HEK293 (cell line): ENCODE results near the gene TRMT1.

Experiments used
- GLI2 ChIP-seq: fragments of 450-650 bp; formaldehyde crosslinking; IDR thresholded peaks from 2 replicates; pipeline ENCODE4; 2017; ENCODE audit warnings: missing biosample characterization, missing genetic modification characterization, low read depth, borderline replicate concordance
- GLIS1 ChIP-seq: fragments of 450-650 bp; formaldehyde crosslinking; IDR thresholded peaks from 2 replicates; pipeline ENCODE4 v1.5.1; 2016; ENCODE audit warnings: missing biosample characterization, missing genetic modification characterization
- HOXA7 ChIP-seq: sonication (generic); formaldehyde crosslinking; IDR thresholded peaks from 2 replicates; pipeline ENCODE4 v1.8.1; 2022; ENCODE audit warnings: missing genetic modification reagents, borderline replicate concordance
- HOXD13 ChIP-seq: sonication (generic); formaldehyde crosslinking; IDR thresholded peaks from 2 replicates; pipeline ENCODE4 v1.8.0; 2022; ENCODE audit warnings: missing genetic modification reagents, borderline replicate concordance
- KLF1 ChIP-seq: fragments of 450-650 bp; formaldehyde crosslinking; IDR thresholded peaks from 2 replicates; pipeline ENCODE4 v1.5.1; 2016; ENCODE audit warnings: missing biosample characterization, missing genetic modification characterization
- KLF9 ChIP-seq: fragments of 450-650 bp; formaldehyde crosslinking; IDR thresholded peaks from 2 replicates; pipeline ENCODE4 v1.5.1; 2016; ENCODE audit warnings: missing biosample characterization, missing genetic modification characterization, low read depth
- PRDM1 ChIP-seq: fragments of 450-650 bp; formaldehyde crosslinking; IDR thresholded peaks from 2 replicates; pipeline ENCODE4; 2016; ENCODE audit warnings: missing biosample characterization, missing genetic modification characterization
- SP3 ChIP-seq: fragments of 450-650 bp; formaldehyde crosslinking; IDR thresholded peaks from 2 replicates; pipeline ENCODE4 v1.5.1; 2016; ENCODE audit warnings: missing biosample characterization, missing genetic modification characterization
- TCF7L2 ChIP-seq: IDR thresholded peaks from 2 replicates; pipeline ENCODE4 v1.6.1; 2011; ENCODE audit warnings: low read depth, mild to moderate bottlenecking, inconsistent platforms, low read length, moderate library complexity, borderline replicate concordance
- ZFP3 ChIP-seq: fragments of 450-650 bp; formaldehyde crosslinking; IDR thresholded peaks from 2 replicates; pipeline ENCODE4 v1.5.1; 2016; ENCODE audit warnings: low read depth, missing biosample characterization, missing genetic modification characterization
- ZNF112 ChIP-seq: fragments of 450-650 bp; formaldehyde crosslinking; IDR thresholded peaks from 2 replicates; pipeline ENCODE4 v1.5.0; 2017; ENCODE audit warnings: missing biosample characterization, missing genetic modification characterization
- ZNF274 ChIP-seq, 2 experiments: fragments of 200-500 bp in 1 of 2; fragments of 450-650 bp in 1 of 2; sonication (Bioruptor generic) in 1 of 2; formaldehyde crosslinking in 1 of 2; IDR thresholded peaks; 2 replicates each; pipeline versions ENCODE4 v1.5.1 to v1.6.1; 2014 to 2016; ENCODE audit warnings: borderline replicate concordance in 1 of 2, inconsistent platforms in 1 of 2, low read length in 1 of 2, missing biosample characterization in 1 of 2, missing genetic modification characterization in 1 of 2
- ZNF341 ChIP-seq: fragments of 450-650 bp; formaldehyde crosslinking; IDR thresholded peaks from 2 replicates; pipeline ENCODE4; 2016; ENCODE audit warnings: low read depth, missing biosample characterization, missing genetic modification characterization
- ZNF394 ChIP-seq: fragments of 450-650 bp; formaldehyde crosslinking; IDR thresholded peaks from 2 replicates; pipeline ENCODE4 v1.5.1; 2016; ENCODE audit warnings: missing biosample characterization, missing genetic modification characterization, mild to moderate bottlenecking, moderate library complexity, borderline replicate concordance
- ZNF426 ChIP-seq: fragments of 450-650 bp; formaldehyde crosslinking; IDR thresholded peaks from 2 replicates; pipeline ENCODE4 v1.5.1; 2017; ENCODE audit warnings: missing biosample characterization, missing genetic modification characterization, mild to moderate bottlenecking, inconsistent platforms, moderate library complexity
- ZNF433 ChIP-seq: fragments of 450-650 bp; formaldehyde crosslinking; IDR thresholded peaks from 2 replicates; pipeline ENCODE4 v1.5.1; 2016; ENCODE audit warnings: missing biosample characterization, missing genetic modification characterization, low read depth
- ZNF521 ChIP-seq: fragments of 450-650 bp; formaldehyde crosslinking; IDR thresholded peaks from 2 replicates; pipeline ENCODE4 v1.5.1; 2017; ENCODE audit warnings: missing biosample characterization, mild to moderate bottlenecking, missing genetic modification characterization
- ZNF660 ChIP-seq: fragments of 450-650 bp; IDR thresholded peaks from 2 replicates; pipeline ENCODE4 v1.5.1; 2018; ENCODE audit warnings: missing biosample characterization, mild to moderate bottlenecking, missing genetic modification characterization
- ZNF670 ChIP-seq: fragments of 450-650 bp; formaldehyde crosslinking; IDR thresholded peaks from 2 replicates; pipeline ENCODE4 v1.5.1; 2016; ENCODE audit warnings: missing biosample characterization, missing genetic modification characterization, low read depth
- ZNF677 ChIP-seq: fragments of 450-650 bp; IDR thresholded peaks from 2 replicates; pipeline ENCODE4 v1.5.0; 2018; ENCODE audit warnings: missing biosample characterization, mild to moderate bottlenecking, missing genetic modification characterization, moderate library complexity
- ZNF707 ChIP-seq: fragments of 450-650 bp; formaldehyde crosslinking; IDR thresholded peaks from 2 replicates; pipeline ENCODE4 v1.5.1; 2016; ENCODE audit warnings: missing biosample characterization, missing genetic modification characterization
- ZNF768 ChIP-seq: fragments of 450-650 bp; formaldehyde crosslinking; IDR thresholded peaks from 2 replicates; pipeline ENCODE4 v1.5.1; 2018; ENCODE audit warnings: missing biosample characterization, mild to moderate bottlenecking, missing genetic modification characterization
- ZNF776 ChIP-seq: fragments of 450-650 bp; formaldehyde crosslinking; IDR thresholded peaks from 2 replicates; pipeline ENCODE4 v1.5.0; 2017; ENCODE audit warnings: missing biosample characterization, missing genetic modification characterization, borderline replicate concordance
- ZNF777 ChIP-seq: fragments of 450-650 bp; formaldehyde crosslinking; IDR thresholded peaks from 2 replicates; pipeline ENCODE4 v1.5.1; 2017; ENCODE audit warnings: missing biosample characterization, missing genetic modification characterization, borderline replicate concordance
- ZNF792 ChIP-seq: fragments of 450-650 bp; formaldehyde crosslinking; IDR thresholded peaks from 2 replicates; pipeline ENCODE4 v1.5.1; 2016; ENCODE audit warnings: missing biosample characterization, missing genetic modification characterization
- ZSCAN16 ChIP-seq: fragments of 450-650 bp; formaldehyde crosslinking; IDR thresholded peaks from 2 replicates; pipeline ENCODE4 v1.5.1; 2016; ENCODE audit warnings: missing biosample characterization, missing genetic modification characterization
- TF ChIP-seq, protein P1 (sequence below): fragments of 450-650 bp; formaldehyde crosslinking; IDR thresholded peaks from 2 replicates; pipeline ENCODE4 v1.5.1; 2017; ENCODE audit warnings: missing biosample characterization, missing genetic modification characterization
- TF ChIP-seq, protein P2 (sequence below): fragments of 450-650 bp; formaldehyde crosslinking; IDR thresholded peaks from 2 replicates; pipeline ENCODE4 v1.5.1; 2016; ENCODE audit warnings: missing biosample characterization, missing genetic modification characterization
- TF ChIP-seq, protein P3 (sequence below): sonication (generic); formaldehyde crosslinking; IDR thresholded peaks from 2 replicates; pipeline ENCODE4 v1.8.1; 2022; ENCODE audit warnings: mild to moderate bottlenecking, moderate library complexity, missing genetic modification reagents
- TF ChIP-seq, protein P4 (sequence below): fragments of 450-650 bp; formaldehyde crosslinking; IDR thresholded peaks from 2 replicates; pipeline ENCODE4 v1.5.1; 2016; ENCODE audit warnings: missing biosample characterization, missing genetic modification characterization
- TF ChIP-seq, protein P5 (sequence below): fragments of 450-650 bp; formaldehyde crosslinking; IDR thresholded peaks from 2 replicates; pipeline ENCODE4 v1.5.1; 2016; ENCODE audit warnings: missing biosample characterization, missing genetic modification characterization
- TF ChIP-seq, protein P6 (sequence below): fragments of 450-650 bp; formaldehyde crosslinking; optimal IDR thresholded peaks from 2 replicates; pipeline ENCODE3; 2016; ENCODE audit warnings: missing biosample characterization, mild to moderate bottlenecking, missing genetic modification characterization

Gene TRMT1

DNA sequence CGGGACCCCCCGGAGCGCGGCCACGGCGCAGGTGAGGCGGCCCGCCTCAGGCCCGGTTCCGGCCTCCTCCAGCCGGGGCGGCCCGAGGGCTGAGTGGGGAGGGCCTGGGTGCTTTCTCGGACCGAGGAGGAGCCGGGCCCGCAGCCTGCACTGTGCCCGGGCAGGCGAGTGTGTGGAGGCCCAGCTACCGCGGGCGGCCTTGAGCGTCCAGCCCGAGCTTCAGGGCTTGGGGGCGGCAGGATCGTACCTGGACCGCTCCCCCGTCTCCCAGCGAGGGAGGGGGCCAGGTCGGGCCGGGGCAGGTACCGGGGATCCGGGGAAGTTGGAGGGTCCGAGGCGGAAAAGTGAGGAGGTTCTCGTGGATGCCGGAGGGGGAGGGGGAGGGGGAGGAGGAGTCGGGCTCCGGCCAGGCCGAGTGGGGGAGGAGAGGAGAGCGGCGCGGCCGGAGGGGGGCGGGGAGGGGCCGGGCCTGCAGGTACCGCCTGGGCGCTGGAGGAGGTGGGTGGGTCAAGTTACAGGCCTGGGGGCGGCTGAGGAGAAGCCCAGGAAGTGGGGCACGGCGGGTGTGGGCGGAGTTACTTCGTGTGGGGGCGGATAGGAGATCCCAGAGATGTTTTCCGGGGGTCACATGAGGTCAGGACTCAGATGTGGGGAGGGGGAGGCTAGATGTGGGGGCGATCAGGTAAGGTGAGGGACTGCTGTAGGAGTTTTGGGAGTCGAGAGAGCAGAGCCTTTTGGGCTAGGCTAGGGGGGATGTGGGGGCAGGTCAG, 2.1 kb upstream of the TRMT1 start (continued):
- TF ChIP-seq, protein P1, sequence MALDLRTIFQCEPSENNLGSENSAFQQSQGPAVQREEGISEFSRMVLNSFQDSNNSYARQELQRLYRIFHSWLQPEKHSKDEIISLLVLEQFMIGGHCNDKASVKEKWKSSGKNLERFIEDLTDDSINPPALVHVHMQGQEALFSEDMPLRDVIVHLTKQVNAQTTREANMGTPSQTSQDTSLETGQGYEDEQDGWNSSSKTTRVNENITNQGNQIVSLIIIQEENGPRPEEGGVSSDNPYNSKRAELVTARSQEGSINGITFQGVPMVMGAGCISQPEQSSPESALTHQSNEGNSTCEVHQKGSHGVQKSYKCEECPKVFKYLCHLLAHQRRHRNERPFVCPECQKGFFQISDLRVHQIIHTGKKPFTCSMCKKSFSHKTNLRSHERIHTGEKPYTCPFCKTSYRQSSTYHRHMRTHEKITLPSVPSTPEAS, result no peak
- TF ChIP-seq ZNF792 (tag by site-specific recombination) (no peak), KLF9 (tag by site-specific recombination) (peak; percentile 67), ZNF426 (tag by site-specific recombination) (no peak), ZNF707 (tag by site-specific recombination) (no peak), ZNF341 (tag by site-specific recombination) (no peak), ZNF776 (tag by site-specific recombination) (no peak), ZNF777 (tag by site-specific recombination) (no peak), HOXA7 (CRISPR knock-in tag) (no peak), GLI2 (tag by site-specific recombination) (no peak; the same call in 1 of the 2 replicates), ZNF768 (tag by site-specific recombination) (no peak), ZNF660 (tag by site-specific recombination) (no peak), KLF1 (peak; percentile 85), ZNF112 (tag by site-specific recombination) (no peak), TCF7L2 (no peak), ZNF433 (tag by site-specific recombination) (no peak), ZNF677 (no peak), ZNF521 (tag by site-specific recombination) (no peak), ZNF394 (no peak), ZSCAN16 (tag by site-specific recombination) (no peak), ZNF274 (IDR thresholded peaks at IDR 0.05; ENCODE audit: low read length) (no peak), ZNF274 (tag by site-specific recombination; IDR thresholded peaks at IDR 0.05; ENCODE audit: borderline replicate concordance) (no peak), SP3 (tag by site-specific recombination) (peak; percentile 86), PRDM1 (no peak), ZNF670 (tag by site-specific recombination) (no peak), HOXD13 (CRISPR knock-in tag) (no peak), ZFP3 (tag by site-specific recombination) (no peak), GLIS1 (tag by site-specific recombination) (peak; percentile 97)
- TF ChIP-seq, protein P2, sequence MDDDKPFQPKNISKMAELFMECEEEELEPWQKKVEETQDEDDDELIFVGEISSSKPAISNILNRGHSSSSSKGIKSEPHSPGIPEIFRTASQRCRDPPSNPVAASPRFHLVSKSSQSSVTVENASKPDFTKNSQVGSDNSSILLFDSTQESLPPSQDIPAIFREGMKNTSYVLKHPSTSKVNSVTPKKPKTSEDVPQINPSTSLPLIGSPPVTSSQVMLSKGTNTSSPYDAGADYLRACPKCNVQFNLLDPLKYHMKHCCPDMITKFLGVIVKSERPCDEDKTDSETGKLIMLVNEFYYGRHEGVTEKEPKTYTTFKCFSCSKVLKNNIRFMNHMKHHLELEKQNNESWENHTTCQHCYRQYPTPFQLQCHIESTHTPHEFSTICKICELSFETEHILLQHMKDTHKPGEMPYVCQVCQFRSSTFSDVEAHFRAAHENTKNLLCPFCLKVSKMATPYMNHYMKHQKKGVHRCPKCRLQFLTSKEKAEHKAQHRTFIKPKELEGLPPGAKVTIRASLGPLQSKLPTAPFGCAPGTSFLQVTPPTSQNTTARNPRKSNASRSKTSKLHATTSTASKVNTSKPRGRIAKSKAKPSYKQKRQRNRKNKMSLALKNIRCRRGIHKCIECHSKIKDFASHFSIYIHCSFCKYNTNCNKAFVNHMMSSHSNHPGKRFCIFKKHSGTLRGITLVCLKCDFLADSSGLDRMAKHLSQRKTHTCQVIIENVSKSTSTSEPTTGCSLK (tag by site-specific recombination), result no peak
- TF ChIP-seq, protein P3, sequence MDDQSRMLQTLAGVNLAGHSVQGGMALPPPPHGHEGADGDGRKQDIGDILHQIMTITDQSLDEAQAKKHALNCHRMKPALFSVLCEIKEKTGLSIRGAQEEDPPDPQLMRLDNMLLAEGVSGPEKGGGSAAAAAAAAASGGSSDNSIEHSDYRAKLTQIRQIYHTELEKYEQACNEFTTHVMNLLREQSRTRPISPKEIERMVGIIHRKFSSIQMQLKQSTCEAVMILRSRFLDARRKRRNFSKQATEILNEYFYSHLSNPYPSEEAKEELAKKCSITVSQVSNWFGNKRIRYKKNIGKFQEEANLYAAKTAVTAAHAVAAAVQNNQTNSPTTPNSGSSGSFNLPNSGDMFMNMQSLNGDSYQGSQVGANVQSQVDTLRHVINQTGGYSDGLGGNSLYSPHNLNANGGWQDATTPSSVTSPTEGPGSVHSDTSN (CRISPR knock-in tag), result no peak
- TF ChIP-seq, protein P4, sequence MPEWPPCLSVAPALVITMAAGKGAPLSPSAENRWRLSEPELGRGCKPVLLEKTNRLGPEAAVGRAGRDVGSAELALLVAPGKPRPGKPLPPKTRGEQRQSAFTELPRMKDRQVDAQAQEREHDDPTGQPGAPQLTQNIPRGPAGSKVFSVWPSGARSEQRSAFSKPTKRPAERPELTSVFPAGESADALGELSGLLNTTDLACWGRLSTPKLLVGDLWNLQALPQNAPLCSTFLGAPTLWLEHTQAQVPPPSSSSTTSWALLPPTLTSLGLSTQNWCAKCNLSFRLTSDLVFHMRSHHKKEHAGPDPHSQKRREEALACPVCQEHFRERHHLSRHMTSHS (tag by site-specific recombination), result no peak
- TF ChIP-seq, protein P5, sequence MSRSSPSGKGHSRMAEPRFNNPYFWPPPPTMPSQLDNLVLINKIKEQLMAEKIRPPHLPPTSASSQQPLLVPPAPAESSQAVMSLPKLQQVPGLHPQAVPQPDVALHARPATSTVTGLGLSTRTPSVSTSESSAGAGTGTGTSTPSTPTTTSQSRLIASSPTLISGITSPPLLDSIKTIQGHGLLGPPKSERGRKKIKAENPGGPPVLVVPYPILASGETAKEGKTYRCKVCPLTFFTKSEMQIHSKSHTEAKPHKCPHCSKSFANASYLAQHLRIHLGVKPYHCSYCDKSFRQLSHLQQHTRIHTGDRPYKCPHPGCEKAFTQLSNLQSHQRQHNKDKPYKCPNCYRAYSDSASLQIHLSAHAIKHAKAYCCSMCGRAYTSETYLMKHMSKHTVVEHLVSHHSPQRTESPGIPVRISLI, result no peak
- TF ChIP-seq, protein P6, sequence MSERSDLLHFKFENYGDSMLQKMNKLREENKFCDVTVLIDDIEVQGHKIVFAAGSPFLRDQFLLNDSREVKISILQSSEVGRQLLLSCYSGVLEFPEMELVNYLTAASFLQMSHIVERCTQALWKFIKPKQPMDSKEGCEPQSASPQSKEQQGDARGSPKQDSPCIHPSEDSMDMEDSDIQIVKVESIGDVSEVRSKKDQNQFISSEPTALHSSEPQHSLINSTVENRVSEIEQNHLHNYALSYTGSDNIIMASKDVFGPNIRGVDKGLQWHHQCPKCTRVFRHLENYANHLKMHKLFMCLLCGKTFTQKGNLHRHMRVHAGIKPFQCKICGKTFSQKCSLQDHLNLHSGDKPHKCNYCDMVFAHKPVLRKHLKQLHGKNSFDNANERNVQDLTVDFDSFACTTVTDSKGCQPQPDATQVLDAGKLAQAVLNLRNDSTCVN (tag by site-specific recombination), result peak; percentile 44
